ENCODE results near the gene GSTK1. TPM values are rescaled to one million over a fixed set of nuclear protein-coding genes. Genes with fewer than 3 reads are reported as not detected.

The GSTK1 gene
- total and polyA plus RNA-seq, 2 experiments from 2014 or later = 119 to 153 TPM

DNA sequence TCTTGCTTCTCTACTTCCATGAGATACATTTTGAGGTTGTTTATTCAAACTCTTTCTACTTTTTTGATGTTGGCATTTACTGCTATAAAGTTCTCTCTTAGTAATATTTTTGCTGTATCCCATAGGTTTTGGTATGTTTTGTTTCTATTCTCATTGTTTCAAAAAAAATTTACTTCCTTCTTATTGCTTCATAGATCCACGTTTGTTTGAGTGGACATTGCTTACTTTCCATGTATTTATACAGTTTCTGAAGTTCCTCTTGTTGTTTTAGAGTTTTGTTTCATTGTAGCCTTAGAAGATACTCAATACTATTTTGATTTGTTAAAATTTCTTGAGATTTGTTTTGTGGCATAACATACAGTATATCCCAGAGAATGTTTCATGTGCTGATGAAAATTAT, 27.7 kb upstream of the GSTK1 start:
- no peaks in the 10 kb centered on the region for H3K79me2 ChIP-seq (ENCODE audit: insufficient read depth)
- no peak overlapping the region for H2AFZ ChIP-seq
- H4K20me1 ChIP-seq (ENCODE audit: insufficient read depth) = no peaks in the 10 kb centered on the region
- H3K9ac ChIP-seq = no peak overlapping the region
- in situ Hi-C loops (cut with MboI) = no loop called here
- no peak for DNase-seq
- H3K27ac ChIP-seq = no peak overlapping the region
- H3K4me1 ChIP-seq (ENCODE audit: insufficient read depth) = peaks cover 11% of the 10 kb centered on the region; the same call in 1 of the 2 replicates
- WGBS, 2 experiments (ENCODE audit: low coverage in 1 of 2, low lambda C conversion rate in 2 of 2, missing lambda C conversion rate in 2 of 2) = 0% methylated on average over 1 of the region's 1 CpG
- 0 out of 2 replicates have a peak, but pooled peaks cover 6% of the 10 kb centered on the region for H3K27me3 ChIP-seq (replicated peaks; ENCODE audit: insufficient read depth)
- TF ChIP-seq EZH2 (IDR thresholded peaks at IDR 0.05; ENCODE audit: insufficient read depth, poor library complexity, severe bottlenecking) (no peak), EZH2phosphoT487 (IDR thresholded peaks at IDR 0.05; ENCODE audit: insufficient read depth, low read depth) (no peak)
- no peak overlapping the region for H3K4me3 ChIP-seq
- peaks cover 14% of the 10 kb centered on the region for H3F3A ChIP-seq (ENCODE audit: insufficient read depth)
- H3K36me3 ChIP-seq (ENCODE audit: low read depth) = no peaks in the 10 kb centered on the region
- H3K4me2 ChIP-seq (ENCODE audit: unreplicated experiment) = no peak overlapping the region
- H3K9me2 ChIP-seq (ENCODE audit: insufficient read depth) = no peaks in the 10 kb centered on the region
- H3K9me3 ChIP-seq (ENCODE audit: low read depth) = no peaks in the 10 kb centered on the region

DNA sequence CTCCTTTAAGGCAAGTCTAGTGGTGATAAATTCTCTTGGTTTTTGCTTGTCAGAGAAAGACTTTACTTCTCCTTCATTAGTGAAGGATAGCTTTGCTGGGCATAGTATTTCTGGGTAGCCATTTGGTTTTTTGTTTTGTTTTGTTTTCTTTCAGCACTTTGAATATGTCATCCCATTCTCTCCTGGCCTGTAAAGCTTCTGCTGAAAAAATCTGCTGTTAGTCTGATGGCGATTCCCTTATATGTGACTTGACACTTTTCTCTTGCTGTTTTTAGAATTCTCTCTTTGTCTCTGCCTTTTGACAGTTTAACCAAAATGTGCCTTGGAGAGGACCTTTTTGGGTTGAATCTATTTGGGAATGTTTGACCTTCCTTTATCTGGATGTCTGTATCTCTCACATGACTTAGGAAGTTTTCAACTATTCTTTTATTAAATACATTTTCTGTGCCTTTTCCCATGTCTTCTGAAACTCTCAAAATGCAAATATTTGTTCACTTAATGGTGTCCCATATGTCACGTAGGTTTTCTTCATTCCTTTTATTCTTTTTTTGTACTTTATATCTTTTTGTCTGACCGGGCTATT, 26.7 kb upstream of the GSTK1 start:
- Histone ChIP-seq H3K36me3 (ENCODE audit: low read depth) (no peaks in the 10 kb centered on the region), H3K27ac (no peak overlapping the region), H4K20me1 (ENCODE audit: insufficient read depth) (no peaks in the 10 kb centered on the region), H3K9ac (no peak overlapping the region), H3K4me2 (ENCODE audit: unreplicated experiment) (no peak overlapping the region), H3K79me2 (ENCODE audit: insufficient read depth) (no peaks in the 10 kb centered on the region), H3K4me3 (no peak overlapping the region), H3K4me1 (ENCODE audit: insufficient read depth) (peaks cover 17% of the 10 kb centered on the region; the same call in 1 of the 2 replicates), H2AFZ (no peak overlapping the region), H3K9me2 (ENCODE audit: insufficient read depth) (no peaks in the 10 kb centered on the region), H3F3A (ENCODE audit: insufficient read depth) (peaks cover 22% of the 10 kb centered on the region), H3K27me3 (replicated peaks; ENCODE audit: insufficient read depth) (0 out of 2 replicates have a peak, but pooled peaks cover 6% of the 10 kb centered on the region), H3K9me3 (ENCODE audit: low read depth) (no peaks in the 10 kb centered on the region)
- WGBS, 2 experiments (ENCODE audit: low coverage in 1 of 2, low lambda C conversion rate in 2 of 2, missing lambda C conversion rate in 2 of 2) = 43 to 48% methylated on average over 3 of the region's 3 CpGs
- DNase-seq = no peak
- in situ Hi-C loops (cut with MboI) = no loop called here
- no peak for TF ChIP-seq EZH2 (IDR thresholded peaks at IDR 0.05; ENCODE audit: insufficient read depth, poor library complexity, severe bottlenecking)
- no peak for TF ChIP-seq EZH2phosphoT487 (IDR thresholded peaks at IDR 0.05; ENCODE audit: insufficient read depth, low read depth)

- Histone ChIP-seq H3K36me3 (ENCODE audit: low read depth) (no peaks in the 10 kb centered on the region), H4K20me1 (ENCODE audit: insufficient read depth) (no peaks in the 10 kb centered on the region), H3K9me3 (ENCODE audit: low read depth) (no peaks in the 10 kb centered on the region), H3K27me3 (replicated peaks; ENCODE audit: insufficient read depth) (0 out of 2 replicates have a peak, but pooled peaks cover 6% of the 10 kb centered on the region), H3K9ac (no peak overlapping the region), H3K4me3 (no peak overlapping the region), H3K4me2 (ENCODE audit: unreplicated experiment) (no peak overlapping the region), H3K27ac (no peak overlapping the region), H3K79me2 (ENCODE audit: insufficient read depth) (no peaks in the 10 kb centered on the region), H3F3A (ENCODE audit: insufficient read depth) (peaks cover 22% of the 10 kb centered on the region), H3K9me2 (ENCODE audit: insufficient read depth) (no peaks in the 10 kb centered on the region), H3K4me1 (ENCODE audit: insufficient read depth) (peaks cover 17% of the 10 kb centered on the region; the same call in 1 of the 2 replicates), H2AFZ (no peak overlapping the region)
- in situ Hi-C loops (cut with MboI) = no loop called here
- no peak for DNase-seq
- TF ChIP-seq EZH2 (IDR thresholded peaks at IDR 0.05; ENCODE audit: insufficient read depth, poor library complexity, severe bottlenecking) (no peak), EZH2phosphoT487 (IDR thresholded peaks at IDR 0.05; ENCODE audit: insufficient read depth, low read depth) (no peak)
These were observed 25.9 kb upstream of the GSTK1 start for GRCh38 chr7:143237366-143237765.

DNA sequence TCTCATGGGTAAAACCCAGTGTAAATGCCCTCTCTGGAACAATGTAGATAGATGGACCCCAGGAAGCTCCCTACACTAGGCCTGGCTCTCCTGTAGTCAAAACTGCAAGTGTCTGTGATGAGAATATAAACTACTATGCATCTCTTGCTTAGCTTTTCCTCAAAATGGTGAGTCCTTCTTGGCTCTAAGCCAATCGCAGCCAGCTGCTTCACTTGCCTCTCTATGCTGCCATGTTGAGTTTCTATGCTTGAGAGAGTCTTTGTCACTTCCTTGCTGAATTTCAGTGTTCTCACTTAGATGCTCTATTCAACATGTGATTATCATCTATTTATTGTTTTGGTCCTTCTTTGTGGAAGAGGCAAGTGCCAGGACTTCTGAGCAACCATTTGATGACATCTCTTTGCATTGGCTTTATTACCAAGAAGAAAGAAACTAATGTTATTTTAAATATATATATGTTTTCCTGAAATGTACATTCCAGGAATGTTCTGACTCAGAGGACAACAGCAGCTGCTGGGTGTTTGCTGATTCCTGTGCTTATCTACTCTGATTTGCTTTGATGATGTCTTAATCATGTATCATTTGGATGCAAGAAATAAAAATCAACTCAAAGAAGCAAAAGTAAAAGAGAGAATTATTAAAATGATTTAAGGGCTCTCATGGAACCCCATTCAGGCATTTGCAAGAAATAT, 24.8 kb upstream of the GSTK1 start:
- Histone ChIP-seq H3K4me3 (no peak overlapping the region), H3K27me3 (replicated peaks; ENCODE audit: insufficient read depth) (0 out of 2 replicates have a peak, but pooled peaks cover 6% of the 10 kb centered on the region), H3K79me2 (ENCODE audit: insufficient read depth) (no peaks in the 10 kb centered on the region), H2AFZ (no peak overlapping the region), H3K27ac (no peak overlapping the region), H3K9me2 (ENCODE audit: insufficient read depth) (no peaks in the 10 kb centered on the region), H4K20me1 (ENCODE audit: insufficient read depth) (no peaks in the 10 kb centered on the region), H3K9ac (no peak overlapping the region), H3K4me2 (ENCODE audit: unreplicated experiment) (no peak overlapping the region), H3F3A (ENCODE audit: insufficient read depth) (peaks cover 22% of the 10 kb centered on the region), H3K36me3 (ENCODE audit: low read depth) (no peaks in the 10 kb centered on the region), H3K9me3 (ENCODE audit: low read depth) (no peaks in the 10 kb centered on the region), H3K4me1 (ENCODE audit: insufficient read depth) (peaks cover 17% of the 10 kb centered on the region; the same call in 1 of the 2 replicates)
- in situ Hi-C loops (cut with MboI) = no loop called here
- TF ChIP-seq EZH2phosphoT487 (IDR thresholded peaks at IDR 0.05; ENCODE audit: insufficient read depth, low read depth) (no peak), EZH2 (IDR thresholded peaks at IDR 0.05; ENCODE audit: insufficient read depth, poor library complexity, severe bottlenecking) (no peak)
- WGBS, 2 experiments (ENCODE audit: low coverage in 1 of 2, low lambda C conversion rate in 2 of 2, missing lambda C conversion rate in 2 of 2) = 95 to 100% methylated on average over 1 of the region's 1 CpG
- DNase-seq = no peak
